ENCODE measurements around the gene SEMA3E. TPM values are rescaled to one million over a fixed set of nuclear protein-coding genes. Genes with fewer than 3 reads are reported as not detected.
"Not testable (repeated sequence)": the region's sequence is repeated elsewhere in the genome, so short reads cannot be mapped to it uniquely, and the experiment has no call there.

The SEMA3E gene
- total RNA-seq, 1 experiment from 2014 or later, result 7.3 TPM

- ChIA-PET POLR2A (no interaction called here), CTCF (no interaction called here)
- Histone ChIP-seq H3K36me3 (ENCODE audit: control insufficient read depth, insufficient read depth, low read length) (no peaks in the 10 kb centered on the region), H3K27me3 (ENCODE audit: control insufficient read depth, insufficient read depth, low read length) (no peaks in the 10 kb centered on the region), H3K9me3 (ENCODE audit: control insufficient read depth, insufficient read depth, low read depth, low read length) (no peaks in the 10 kb centered on the region), H3K4me1 (ENCODE audit: control insufficient read depth, insufficient read depth, low read length) (peaks cover 10% of the 10 kb centered on the region), H3K27ac (ENCODE audit: low read length) (no peak overlapping the region), H3K4me3 (ENCODE audit: low read depth in 2 of 2, low read length in 2 of 2) (no peak overlapping the region)
- DNase-seq (ENCODE audit: low read depth, low spot score), result no peak
- BruUV-seq (replicated peaks), result no TSS peak
- no peak for ATAC-seq
- in situ Hi-C loops (cut with HindIII; ENCODE audit: low pct_unique_long_range_greater_than_20kb, low sequenced_read_pairs) (no loop called here), intact Hi-C loops (cut with micrococcal nuclease; ENCODE audit: unreplicated experiment) (no loop called here)
- TF ChIP-seq SIN3A (IDR thresholded peaks at IDR 0.05; ENCODE audit: borderline replicate concordance, insufficient read depth, low read depth, low read length), result no peak
- TF ChIP-seq, protein P1, sequence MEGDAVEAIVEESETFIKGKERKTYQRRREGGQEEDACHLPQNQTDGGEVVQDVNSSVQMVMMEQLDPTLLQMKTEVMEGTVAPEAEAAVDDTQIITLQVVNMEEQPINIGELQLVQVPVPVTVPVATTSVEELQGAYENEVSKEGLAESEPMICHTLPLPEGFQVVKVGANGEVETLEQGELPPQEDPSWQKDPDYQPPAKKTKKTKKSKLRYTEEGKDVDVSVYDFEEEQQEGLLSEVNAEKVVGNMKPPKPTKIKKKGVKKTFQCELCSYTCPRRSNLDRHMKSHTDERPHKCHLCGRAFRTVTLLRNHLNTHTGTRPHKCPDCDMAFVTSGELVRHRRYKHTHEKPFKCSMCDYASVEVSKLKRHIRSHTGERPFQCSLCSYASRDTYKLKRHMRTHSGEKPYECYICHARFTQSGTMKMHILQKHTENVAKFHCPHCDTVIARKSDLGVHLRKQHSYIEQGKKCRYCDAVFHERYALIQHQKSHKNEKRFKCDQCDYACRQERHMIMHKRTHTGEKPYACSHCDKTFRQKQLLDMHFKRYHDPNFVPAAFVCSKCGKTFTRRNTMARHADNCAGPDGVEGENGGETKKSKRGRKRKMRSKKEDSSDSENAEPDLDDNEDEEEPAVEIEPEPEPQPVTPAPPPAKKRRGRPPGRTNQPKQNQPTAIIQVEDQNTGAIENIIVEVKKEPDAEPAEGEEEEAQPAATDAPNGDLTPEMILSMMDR (IDR thresholded peaks at IDR 0.05), result no peak
- TF ChIP-seq REST (IDR thresholded peaks at IDR 0.05; ENCODE audit: insufficient read depth in 1 of 2, low read depth in 2 of 2, low read length in 1 of 2), result no peak
- no peak for TF ChIP-seq TCF7L2 (IDR thresholded peaks at IDR 0.05; ENCODE audit: low read depth, low read length)
- no peak for TF ChIP-seq POLR2AphosphoS5 (IDR thresholded peaks at IDR 0.05; ENCODE audit: low read depth, low read length)
Observed at GRCh38 chr7:83681200-83681778, 32.4 kb upstream of the SEMA3E start.

DNA sequence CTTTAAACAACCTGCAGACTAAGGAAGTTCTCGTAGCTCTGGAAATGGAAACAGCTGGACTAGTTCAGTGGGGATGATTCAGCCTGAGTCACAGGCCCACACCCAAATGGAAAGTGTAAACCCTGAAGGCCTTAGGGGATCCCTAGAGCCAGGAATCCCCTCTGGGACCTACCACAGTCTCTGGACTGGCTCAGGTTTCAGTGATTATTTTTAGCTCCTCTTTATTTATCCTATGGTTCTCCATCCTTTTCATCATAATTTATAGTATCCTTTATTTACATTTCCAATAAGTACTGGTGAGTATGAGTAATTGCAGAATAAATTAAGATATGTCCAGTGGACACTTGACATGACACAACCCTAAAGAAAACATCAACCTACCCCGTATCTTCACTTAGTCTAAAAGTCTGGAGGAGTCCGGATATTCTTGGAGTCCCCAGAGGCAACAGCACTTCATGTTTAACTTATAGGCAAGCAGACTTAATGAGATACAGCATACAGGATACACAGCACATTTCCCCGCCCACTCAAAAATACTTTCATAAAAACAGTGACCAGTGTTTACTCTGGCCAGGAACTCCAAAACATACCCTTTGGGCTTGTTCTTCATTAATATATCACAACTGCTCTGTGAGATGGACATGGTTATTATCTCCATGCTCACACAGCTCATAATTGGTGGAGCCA lies 28.4 kb upstream of the SEMA3E start:
- ATAC-seq, result peak; percentile 95
- POLR2A ChIA-PET, result no interaction called here
- H3K27me3 ChIP-seq (ENCODE audit: control insufficient read depth, insufficient read depth, low read length), result no peaks in the 10 kb centered on the region
- intact Hi-C loops (cut with micrococcal nuclease; ENCODE audit: unreplicated experiment) (no loop called here), in situ Hi-C loops (cut with HindIII; ENCODE audit: low pct_unique_long_range_greater_than_20kb, low sequenced_read_pairs) (no loop called here)
- H3K36me3 ChIP-seq (ENCODE audit: control insufficient read depth, insufficient read depth, low read length), result no peaks in the 10 kb centered on the region
- H3K4me3 ChIP-seq (ENCODE audit: low read depth in 2 of 2, low read length in 2 of 2), result no peak overlapping the region
- CTCF ChIA-PET, result no interaction called here
- no TSS peak for BruUV-seq (replicated peaks)
- DNase-seq (ENCODE audit: low read depth, low spot score), result peak; percentile 95
- no peak overlapping the region for H3K27ac ChIP-seq (ENCODE audit: low read length)
- TF ChIP-seq SIN3A (IDR thresholded peaks at IDR 0.05; ENCODE audit: borderline replicate concordance, insufficient read depth, low read depth, low read length) (no peak), TCF7L2 (IDR thresholded peaks at IDR 0.05; ENCODE audit: low read depth, low read length) (no peak), REST (IDR thresholded peaks at IDR 0.05; ENCODE audit: insufficient read depth in 1 of 2, low read depth in 2 of 2, low read length in 1 of 2) (no peak), POLR2AphosphoS5 (IDR thresholded peaks at IDR 0.05; ENCODE audit: low read depth, low read length) (no peak)
- TF ChIP-seq, protein P1 (IDR thresholded peaks at IDR 0.05), result no peak
- peaks cover 10% of the 10 kb centered on the region for H3K4me1 ChIP-seq (ENCODE audit: control insufficient read depth, insufficient read depth, low read length)
- no peaks in the 10 kb centered on the region for H3K9me3 ChIP-seq (ENCODE audit: control insufficient read depth, insufficient read depth, low read depth, low read length)

GRCh38 chr7:83673291-83673690 lies 24.4 kb upstream of the SEMA3E start:
- intact Hi-C loops (cut with micrococcal nuclease; ENCODE audit: unreplicated experiment); H3K27ac ChIP-seq (ENCODE audit: low read length); POLR2A ChIA-PET; H3K4me3 ChIP-seq (ENCODE audit: low read depth in 2 of 2, low read length in 2 of 2); ATAC-seq; H3K9me3 ChIP-seq (ENCODE audit: control insufficient read depth, insufficient read depth, low read depth, low read length); in situ Hi-C loops (cut with HindIII; ENCODE audit: low pct_unique_long_range_greater_than_20kb, low sequenced_read_pairs); H3K36me3 ChIP-seq (ENCODE audit: control insufficient read depth, insufficient read depth, low read length); H3K27me3 ChIP-seq (ENCODE audit: control insufficient read depth, insufficient read depth, low read length); DNase-seq (ENCODE audit: low read depth, low spot score); BruUV-seq (replicated peaks): not testable (repeated sequence)
- CTCF ChIA-PET, result interaction anchor here (0.6 kb wide), 1 partner anchor 23 kb away, joined by 3 read pairs; no protein-coding TSS in a partner anchor
- H3K4me1 ChIP-seq (ENCODE audit: control insufficient read depth, insufficient read depth, low read length), result peaks cover 10% of the 10 kb centered on the region

All from Panc1 (cell line).